Retinal pigment epithelial cell (primary cell): Measurements from ENCODE around the gene EXOC3L2.
"Not testable (repeated sequence)": the region's sequence is repeated elsewhere in the genome, so short reads cannot be mapped to it uniquely, and the experiment has no call there.

ENCODE experiments used
- DNase-seq: peaks from one replicate; pipeline ENCODE4 v3.0.0-alpha.2; 2010; ENCODE audit warnings: low read depth
- H3K4me3 ChIP-seq: 2 replicates; pipeline ENCODE4 v1.5.1; 2011; ENCODE audit warnings: mild to moderate bottlenecking, low read length, control low read depth, moderate library complexity
- TF ChIP-seq, protein P1 (sequence below): conservative IDR thresholded peaks from 2 replicates; pipeline ENCODE4 v1.5.1; 2011; ENCODE audit warnings: low read depth, low read length, control low read depth, inconsistent platforms

EXOC3L2 gene

DNA sequence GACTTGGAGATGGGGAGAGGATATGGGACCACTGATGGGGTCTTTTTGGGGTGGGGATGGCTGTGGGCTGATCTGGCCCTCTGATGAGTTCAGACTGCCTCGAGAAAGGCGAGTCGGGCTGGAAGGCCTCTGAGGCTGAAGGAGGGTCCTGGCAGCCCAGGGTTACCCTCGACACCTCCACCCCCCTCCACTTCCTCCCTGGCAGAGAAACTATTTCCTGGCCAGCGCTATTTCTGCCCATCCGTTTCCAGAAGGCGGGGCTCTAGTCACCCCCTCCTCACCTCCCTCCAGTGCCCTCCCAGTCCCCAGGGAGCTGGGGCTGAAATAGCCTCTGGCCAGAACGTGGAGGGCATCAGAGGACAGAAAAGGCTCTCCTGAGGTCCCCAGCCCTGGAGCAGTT, 9.7 kb downstream of the EXOC3L2 start:
- H3K4me3 ChIP-seq: no peak overlapping the region
- TF ChIP-seq, protein P1, sequence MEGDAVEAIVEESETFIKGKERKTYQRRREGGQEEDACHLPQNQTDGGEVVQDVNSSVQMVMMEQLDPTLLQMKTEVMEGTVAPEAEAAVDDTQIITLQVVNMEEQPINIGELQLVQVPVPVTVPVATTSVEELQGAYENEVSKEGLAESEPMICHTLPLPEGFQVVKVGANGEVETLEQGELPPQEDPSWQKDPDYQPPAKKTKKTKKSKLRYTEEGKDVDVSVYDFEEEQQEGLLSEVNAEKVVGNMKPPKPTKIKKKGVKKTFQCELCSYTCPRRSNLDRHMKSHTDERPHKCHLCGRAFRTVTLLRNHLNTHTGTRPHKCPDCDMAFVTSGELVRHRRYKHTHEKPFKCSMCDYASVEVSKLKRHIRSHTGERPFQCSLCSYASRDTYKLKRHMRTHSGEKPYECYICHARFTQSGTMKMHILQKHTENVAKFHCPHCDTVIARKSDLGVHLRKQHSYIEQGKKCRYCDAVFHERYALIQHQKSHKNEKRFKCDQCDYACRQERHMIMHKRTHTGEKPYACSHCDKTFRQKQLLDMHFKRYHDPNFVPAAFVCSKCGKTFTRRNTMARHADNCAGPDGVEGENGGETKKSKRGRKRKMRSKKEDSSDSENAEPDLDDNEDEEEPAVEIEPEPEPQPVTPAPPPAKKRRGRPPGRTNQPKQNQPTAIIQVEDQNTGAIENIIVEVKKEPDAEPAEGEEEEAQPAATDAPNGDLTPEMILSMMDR: no peak
- no peak for DNase-seq

GRCh38 chr19:45234089-45234869, 10.9 kb downstream of the EXOC3L2 start:
- TF ChIP-seq, protein P1: no peak
- no peak for DNase-seq
- no peak overlapping the region for H3K4me3 ChIP-seq

GRCh38 chr19:45231891-45232290, 13.3 kb downstream of the EXOC3L2 start:
- TF ChIP-seq, protein P1: no peak
- DNase-seq: no peak
- no peak overlapping the region for H3K4me3 ChIP-seq

DNA sequence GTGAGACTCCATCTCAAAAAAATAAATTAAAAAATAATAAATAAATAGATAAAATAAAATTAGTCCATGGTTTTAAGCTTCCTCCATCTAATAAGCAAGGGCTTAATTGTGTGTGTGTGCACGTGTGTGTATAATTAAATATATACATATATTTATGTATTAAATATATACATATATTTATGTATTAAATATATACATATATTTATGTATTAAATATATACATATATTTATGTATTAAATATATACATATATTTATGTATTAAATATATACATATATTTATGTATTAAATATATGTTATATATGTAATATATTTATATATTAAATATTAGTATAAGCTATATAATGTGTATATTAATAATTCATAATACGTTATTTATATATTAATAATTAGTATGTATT, 16.2 kb downstream of the EXOC3L2 start:
- DNase-seq, H3K4me3 ChIP-seq: not testable (repeated sequence)

- H3K4me3 ChIP-seq: no peak overlapping the region
- TF ChIP-seq, protein P1: no peak
- DNase-seq: no peak
These were observed 20.6 kb downstream of the EXOC3L2 start for GRCh38 chr19:45224645-45225044.

DNA sequence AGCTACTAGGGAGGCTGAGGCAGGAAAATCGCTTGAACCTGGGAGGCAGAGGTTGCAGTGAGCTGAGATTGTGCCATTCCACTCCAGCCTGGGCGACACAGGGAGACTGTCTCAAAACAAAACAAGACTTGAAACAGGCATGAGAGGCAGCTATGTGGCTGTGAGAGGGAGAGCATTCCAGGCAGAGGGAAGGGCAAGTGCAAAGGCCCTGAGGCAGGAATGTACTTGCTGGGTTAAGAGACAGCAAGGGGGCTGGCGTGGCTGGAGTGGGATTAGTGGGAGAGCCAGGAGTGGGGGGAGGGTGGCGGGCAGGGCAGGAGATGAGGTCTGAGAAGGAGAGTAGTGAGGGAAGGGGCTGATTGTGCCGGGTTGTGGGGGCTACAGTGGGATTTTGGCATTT, 21.3 kb downstream of the EXOC3L2 start:
- no peak overlapping the region for H3K4me3 ChIP-seq
- TF ChIP-seq, protein P1: no peak
- DNase-seq: no peak

- H3K4me3 ChIP-seq: no peak overlapping the region
- TF ChIP-seq, protein P1: no peak
- no peak for DNase-seq
These were observed 22.5 kb downstream of the EXOC3L2 start for GRCh38 chr19:45222724-45223123.
